GM19468 (cell line): ENCODE data around the gene RNFT2.

Experiments
- ATAC-seq: cut with Tn5 transposase; IDR thresholded peaks from one replicate; pipeline ENCODE4 v1.9.1; 2021; ENCODE audit warnings: mild to moderate bottlenecking, moderate library complexity, moderate number of reproducible peaks; ENCODE audit not compliant: unreplicated experiment; ENCODE audit errors: extremely low read depth

The RNFT2 gene

DNA sequence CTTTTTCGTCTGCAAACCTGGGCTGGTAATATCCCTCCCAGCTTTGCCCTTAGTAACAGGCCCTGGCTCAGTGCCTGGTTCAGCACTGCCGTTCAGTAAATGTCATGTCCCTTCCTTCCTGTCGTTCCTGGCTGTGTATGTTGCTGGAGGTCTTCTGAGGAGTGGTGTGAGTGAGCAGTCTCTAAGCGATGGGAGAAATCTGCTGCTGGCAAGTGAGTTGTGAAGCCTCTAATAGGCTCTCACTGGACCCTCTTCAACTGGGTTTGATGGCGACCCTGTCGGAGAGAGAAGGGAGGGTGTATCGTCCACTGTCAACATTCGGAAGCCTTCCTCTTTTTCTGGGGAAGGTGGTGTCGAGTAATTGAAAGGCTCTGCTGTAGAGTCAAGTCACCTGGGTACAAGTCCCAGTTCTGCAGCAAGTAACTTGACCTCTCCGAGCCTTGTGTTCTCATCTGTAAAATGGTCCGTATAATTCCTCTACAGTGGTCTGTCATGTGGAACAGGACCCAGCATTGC lies 80.3 kb downstream of the RNFT2 start:
- no peak for ATAC-seq

DNA sequence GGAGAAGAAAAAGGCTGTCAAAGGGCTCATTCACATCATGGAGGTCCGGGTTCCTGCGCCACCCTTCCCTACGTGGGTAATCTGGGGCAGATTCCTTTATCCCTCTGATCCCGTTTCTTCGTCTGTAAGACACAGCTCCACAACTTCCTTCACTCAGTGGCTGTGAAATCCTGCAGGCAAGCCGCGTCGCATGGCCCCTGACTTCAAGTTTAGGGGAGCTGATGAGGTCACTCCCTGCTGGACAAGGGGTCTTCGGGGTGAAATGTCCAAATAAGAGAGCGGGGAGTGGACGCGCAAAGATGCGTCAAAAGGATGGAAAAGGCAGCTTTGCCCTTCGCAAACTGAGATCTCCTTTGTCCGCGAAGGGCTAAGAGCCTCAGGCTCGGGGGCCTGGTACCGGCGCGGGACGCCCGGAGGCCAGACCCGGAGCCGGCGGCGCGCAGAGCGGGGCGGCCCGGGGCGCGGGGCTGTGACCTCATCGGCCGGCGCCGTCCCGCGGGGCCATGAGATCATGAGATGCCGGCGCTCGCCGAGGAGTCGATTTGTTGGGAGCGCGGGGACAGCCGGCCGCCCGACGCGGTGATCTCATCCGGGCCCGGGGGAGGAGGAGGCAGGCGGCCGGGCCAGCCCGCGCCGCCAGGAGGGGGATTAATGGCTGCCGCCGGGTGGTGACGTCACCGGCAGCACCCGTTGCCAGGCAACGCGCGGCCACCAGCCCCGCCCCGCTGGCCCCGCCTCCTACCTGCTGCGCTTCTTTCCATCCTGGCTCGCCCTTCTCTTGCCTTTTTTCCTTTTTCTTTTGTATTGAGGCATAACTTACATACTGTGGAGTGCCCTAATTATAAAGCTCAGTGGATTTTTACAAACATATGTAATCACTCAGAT lies 81.1 kb downstream of the RNFT2 start:
- ATAC-seq: peak; percentile 84

DNA sequence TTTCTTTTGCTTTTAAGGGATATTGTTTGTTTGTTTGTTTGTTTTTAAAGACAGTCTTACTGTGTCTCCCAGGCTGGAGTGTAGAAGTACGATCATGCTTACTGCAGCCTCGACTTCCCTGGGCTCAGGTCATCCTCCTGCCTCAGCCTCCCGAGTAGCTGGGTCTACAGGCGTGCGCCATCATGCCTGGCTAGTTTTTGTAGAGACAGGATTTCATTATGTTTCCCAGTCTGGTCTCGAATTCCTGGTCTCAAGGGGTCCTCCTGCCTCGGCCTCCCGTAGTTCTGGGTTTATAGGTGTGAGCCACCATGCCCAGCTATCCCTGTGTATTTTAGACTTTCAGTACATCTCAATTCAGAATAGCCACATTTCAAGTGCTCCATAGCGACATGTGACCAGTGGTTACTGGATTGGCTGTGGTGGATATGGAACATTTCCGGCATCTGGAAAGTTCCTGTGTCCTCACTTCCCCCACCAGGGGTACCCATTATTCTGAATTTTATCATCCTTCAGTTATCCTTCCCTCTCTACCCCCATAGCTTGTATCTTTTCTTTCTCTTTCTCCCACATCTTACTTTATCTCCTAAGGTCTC lies 82.0 kb downstream of the RNFT2 start:
- no peak for ATAC-seq

DNA sequence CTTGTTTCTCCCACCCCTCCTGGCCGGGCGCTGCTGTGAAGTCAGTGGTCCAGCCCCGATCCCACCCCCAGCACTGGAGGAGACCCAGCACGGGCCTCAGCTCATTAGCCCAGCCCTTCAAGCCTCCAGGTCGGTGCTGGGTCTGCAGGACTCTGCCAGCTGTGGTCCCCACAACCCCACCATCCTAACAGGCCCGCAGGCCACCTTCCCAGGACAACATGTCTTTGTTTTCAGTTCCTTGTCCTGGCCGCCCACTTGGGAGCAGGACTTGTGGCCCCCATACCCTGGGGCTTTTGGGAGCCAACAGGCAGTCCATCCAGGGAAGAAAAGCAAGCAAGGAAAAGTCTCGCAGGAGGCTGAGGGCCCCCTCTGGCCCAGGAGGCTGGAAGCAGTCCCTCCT lies 83.2 kb downstream of the RNFT2 start:
- no peak for ATAC-seq

DNA sequence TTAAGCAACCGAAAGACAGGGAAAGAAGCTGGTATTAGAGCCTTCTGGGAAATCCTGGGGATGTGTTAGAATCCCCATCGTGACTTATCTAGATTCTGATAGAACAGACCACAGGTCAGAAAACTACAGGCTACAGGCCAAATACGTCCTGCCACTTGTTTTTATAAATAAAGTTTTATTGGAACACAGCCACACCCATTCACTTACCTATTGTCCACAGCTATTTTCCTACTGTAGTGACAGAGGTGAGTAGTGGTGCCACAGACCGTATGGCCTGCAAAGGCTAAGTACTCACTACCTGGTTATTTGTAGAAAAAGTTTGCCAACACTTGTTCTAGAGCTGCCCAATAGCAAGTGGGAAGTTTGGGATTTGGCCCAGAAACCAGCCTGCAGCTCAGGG lies 89.3 kb downstream of the RNFT2 start:
- ATAC-seq: no peak

DNA sequence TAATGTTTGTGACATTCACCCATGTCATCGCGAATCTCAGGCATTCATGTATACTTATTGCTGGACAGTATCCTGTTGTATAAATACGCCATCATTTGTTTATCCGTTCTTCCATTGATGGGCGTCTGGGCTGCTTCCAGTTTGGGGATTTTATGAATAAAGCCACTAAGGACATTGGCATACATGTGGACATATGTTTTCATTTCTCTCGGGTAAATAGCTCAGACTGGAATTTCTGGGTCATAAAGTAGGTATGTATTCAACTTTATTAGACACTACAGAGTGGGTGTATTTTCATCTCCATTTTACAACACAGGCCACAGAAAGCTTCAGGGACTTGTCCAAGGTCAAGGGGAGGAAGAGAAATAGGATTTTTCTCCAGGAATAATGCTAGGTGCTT lies 94.2 kb downstream of the RNFT2 start:
- ATAC-seq: no peak

DNA sequence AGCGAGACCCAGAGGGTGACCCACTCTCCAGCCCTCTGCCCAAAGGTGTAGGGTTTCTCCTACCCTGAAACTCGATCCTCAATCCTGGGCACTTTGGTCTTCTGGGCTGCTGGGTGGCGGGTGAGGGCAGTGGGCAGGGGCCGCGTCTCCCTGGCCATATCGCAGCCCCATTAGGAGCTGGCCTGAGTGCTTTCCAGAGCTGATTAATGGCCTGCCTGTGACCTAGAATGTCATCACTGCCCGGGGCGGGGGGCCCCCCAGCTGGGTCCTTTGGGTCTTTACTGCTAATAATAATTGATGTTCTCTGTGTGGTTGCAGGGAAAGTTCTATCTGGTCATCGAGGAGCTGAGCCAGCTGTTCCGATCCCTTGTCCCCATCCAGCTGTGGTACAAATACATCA lies 95.4 kb downstream of the RNFT2 start:
- ATAC-seq: no peak

DNA sequence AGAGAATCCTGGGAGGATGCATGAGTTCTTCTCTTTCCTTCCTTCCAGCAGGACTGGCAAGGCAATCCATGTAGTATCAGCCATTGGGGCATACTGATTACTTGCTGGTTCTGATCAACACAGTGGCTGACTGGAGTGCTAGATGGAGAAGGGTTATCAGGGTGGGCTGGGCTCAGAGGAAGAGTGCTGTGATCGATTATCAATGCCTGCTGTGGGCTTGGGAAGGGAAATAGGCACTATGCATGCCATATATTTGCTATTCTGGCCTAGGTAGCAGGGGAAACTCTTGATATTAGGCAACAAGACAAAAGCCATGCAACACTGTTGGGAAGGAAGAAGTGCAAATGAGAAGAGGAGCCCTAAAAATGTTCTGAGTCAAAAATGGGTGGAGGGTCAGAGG lies 97.4 kb downstream of the RNFT2 start:
- no peak for ATAC-seq

DNA sequence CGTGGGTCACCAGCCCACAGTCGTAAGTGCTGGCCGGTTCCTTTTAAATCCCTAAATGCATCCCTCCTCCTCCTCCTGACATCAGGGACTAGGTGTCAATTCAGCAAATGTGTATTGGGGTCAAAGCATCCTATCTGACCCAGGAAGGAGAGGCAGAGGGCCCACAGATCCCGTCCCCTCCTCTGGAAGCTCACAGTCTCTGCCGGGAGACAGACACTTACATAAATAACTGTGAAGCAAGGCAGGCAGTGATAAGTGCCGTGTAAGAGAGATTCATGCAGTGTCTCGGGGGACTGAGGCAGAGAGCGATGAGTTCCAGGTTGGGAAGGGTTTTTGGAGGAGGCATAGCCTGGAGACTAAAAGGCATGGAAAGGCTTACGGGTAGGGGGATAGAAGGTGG lies 99.0 kb downstream of the RNFT2 start:
- no peak for ATAC-seq

DNA sequence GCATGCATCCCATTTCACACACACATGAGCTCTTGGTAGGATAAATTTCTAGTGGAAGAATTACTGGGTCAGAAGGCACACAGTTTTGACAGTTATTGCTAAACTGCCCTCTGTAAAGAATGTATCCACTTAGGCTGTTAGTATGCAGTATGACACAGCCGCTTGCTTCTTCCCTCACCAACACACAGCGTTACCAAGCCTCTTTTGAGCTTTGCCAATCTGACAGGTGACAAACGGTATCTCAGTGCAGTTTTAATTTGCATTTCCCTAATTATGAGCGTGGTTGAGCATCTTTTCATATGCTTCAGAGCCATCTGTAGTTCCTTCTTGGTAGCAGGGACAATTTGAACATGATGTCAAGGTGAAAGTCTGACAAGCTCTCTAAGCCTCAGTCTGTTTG lies 100.2 kb downstream of the RNFT2 start:
- ATAC-seq: no peak

DNA sequence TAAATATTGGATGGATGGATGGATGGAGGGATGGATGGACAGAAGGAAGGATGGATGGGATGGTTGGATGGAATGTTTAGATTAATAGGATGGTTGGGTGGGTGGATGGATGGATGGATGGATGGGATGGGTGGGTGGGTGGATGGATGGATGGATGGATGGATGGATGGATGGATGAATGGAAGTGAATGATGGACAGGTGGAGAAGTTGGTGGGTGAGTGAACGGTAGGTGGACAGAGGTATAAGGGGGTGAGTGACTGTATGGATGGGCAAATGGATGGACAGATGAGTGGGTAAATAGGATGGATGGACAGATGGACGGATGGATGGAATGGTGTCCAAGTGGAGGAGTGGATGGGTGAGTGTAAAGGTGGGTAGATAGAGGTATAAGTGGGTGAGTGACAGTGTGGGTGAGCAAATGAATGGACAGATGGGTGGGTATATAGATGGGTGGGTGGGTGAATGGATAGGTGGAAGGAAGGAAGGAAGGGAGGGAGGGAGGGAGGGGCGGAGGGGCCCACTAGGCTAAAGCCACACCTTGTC lies 101.2 kb downstream of the RNFT2 start:
- no peak for ATAC-seq

DNA sequence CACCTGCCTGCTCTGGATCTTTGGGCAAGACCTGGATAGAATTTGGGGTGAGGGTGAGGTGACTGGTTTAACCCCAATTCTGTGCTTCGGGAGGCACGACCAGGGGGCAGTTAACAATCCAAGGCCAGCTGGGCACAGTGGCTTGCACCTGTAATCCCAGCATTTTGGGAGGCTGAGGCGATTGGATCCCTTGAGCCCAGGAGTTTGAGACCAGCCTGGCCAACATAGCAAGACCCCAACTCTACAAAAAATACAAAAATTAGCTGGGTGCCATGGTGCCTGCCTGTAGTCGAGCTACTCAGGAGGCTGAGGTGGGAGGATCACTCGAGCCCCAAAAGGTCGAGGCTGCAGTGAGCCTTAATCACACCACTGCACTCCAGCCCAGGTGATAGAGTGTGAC lies 105.0 kb downstream of the RNFT2 start:
- no peak for ATAC-seq

DNA sequence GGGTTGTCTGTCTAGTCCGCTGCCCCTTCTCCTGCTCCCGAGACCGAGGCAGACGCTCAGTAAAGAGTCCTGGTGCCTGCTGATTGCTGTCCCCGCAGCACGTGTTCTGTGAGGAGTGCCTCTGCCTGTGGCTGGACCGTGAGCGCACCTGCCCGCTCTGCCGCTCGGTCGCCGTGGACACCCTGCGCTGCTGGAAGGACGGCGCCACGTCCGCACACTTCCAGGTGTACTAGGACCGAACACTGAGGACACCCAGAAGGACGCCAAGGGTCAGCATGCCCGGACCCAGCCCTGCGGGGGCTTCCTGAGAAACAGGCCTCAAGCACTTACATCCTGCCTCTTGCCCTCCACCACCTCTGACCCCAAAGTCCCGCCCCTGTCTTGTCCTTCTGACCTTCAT lies 111.1 kb downstream of the RNFT2 start:
- no peak for ATAC-seq

DNA sequence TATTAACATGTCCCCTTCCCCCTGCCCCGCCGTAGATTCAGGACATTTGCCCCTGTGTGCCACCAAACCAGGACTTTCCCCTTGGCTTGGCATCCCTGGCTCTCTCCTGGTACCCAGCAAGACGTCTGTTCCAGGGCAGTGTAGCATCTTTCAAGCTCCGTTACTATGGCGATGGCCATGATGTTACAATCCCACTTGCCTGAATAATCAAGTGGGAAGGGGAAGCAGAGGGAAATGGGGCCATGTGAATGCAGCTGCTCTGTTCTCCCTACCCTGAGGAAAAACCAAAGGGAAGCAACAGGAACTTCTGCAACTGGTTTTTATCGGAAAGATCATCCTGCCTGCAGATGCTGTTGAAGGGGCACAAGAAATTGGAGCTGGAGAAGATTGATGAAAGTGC lies 114.2 kb downstream of the RNFT2 start:
- no peak for ATAC-seq

DNA sequence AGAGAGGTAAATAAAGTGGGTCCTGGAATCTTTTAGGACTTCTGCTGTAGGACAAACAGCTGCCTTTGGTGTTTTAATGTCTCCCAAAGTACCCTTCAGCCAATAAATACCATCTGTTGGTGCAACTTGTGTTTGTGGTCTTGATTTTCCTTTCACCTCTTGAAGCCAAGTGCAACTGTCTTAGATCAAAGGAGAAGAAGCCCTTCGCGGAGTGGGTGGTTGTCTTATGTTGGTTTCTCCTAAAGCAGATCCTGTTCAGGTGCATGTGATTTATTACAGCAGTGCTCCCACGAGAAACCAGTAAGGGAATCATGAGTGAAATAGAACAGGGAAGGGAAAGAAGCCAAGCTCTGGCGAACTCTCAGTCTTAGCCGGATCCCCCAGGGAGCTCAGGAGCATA lies 115.4 kb downstream of the RNFT2 start:
- no peak for ATAC-seq

DNA sequence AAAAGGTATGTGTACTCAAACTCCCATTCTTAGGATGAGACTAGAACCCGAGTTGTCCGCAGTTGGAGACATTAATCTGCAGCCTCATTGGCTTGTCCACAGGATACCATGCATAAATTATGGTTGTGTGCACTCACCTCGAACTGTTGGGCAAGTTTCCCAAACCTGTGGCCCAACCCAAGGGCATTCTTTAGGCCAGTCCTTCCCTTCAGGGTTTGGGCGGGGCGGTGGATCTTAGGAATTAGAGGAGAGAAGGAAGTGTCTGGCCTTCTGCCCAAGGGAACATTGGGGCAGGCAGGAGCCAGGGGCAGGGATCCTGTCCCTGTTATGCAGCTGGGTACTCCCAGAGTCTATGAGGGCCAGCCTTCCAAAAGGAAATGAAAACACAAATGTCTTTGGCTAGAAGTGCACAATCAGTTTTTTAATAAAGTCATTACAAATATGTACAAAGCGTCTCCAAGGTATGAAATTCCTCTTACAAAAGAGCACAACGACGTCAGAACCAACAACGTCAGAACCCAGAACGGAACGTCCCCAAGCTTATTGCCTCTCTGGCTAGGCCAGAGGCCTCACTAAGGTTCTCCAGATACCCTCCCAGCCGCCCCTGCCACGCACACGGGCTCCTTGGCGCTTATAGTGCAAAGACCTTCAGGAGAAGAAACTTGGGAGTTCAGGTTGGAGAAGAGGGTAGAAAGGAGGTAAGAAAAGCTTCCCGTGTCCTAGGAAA lies 117.8 kb downstream of the RNFT2 start:
- no peak for ATAC-seq

DNA sequence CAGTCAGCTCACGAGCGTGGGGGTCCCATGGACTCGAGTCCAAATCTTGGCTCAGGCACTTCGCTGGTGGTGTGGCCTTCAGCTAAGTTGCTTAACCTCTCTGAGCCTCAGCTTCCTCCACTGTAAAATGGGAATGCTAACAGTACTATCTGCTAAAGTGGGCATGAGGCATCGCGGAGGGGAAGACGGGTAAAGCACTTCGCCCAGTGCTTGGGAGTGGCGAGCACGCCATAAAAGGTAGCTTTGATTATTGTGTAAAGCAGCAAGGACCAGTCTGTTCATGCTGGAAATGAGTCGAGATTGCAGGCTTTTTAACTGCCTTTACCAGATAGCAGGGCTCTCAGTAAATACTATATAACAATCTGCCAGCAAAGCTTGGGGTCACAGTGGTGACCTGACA lies 118.6 kb downstream of the RNFT2 start:
- no peak for ATAC-seq

DNA sequence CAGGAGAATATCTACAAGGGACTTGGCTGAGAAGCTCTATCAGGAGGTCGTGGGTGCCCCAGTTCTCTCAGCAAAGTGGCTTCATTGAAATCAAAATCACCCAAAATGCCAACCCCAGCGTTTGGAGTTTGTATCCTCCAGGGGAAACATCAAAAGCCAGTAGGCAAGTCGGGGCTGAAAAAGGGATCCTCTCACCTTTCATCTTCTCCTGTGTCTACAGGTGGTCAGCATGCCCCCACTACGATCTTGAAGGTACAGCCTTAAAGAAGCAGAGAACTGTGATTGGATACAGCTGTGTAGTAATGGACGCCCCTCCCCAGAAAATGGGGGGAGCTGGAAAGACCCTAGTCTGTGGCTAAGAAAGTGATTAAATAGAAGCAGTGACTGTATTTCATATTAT lies 121.0 kb downstream of the RNFT2 start:
- ATAC-seq: no peak

DNA sequence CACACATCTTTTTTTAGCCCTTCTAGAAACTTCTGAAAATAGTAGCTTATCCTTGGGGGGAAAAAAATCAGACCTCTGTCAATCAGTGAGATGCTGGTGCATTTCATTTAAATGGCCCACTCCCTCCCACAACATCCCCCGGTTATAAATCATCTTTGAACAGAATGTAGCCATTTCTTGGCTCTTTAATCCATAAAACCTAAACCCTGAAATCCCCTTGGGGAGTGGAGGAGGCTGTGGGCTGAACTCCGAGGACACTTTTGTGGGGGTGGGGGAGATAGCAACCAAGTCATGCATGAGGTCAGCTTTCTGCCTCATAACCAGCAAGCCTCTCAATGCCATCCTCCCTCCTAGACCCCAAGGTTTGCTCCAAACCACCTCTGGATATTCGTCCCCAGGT lies 122.1 kb downstream of the RNFT2 start:
- ATAC-seq: no peak

DNA sequence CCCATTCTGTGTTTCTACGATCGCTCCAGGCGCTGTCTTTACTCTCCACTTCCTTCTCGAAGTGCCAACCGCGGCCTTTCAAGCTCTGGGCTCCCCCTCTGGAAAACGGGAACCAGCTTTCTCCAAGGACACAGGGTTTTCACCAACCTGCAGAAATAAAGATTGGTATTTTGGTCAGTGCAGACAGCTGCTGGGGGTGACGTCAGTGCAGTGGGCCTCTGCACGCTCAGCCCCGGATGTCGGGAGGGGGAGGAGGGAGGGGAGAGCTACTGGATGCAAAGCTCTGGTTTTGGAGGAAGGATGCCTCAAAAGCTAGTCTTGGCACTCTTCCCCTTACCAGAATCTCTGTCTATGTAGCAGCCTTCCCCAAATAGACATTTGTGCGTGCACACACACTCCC lies 123.2 kb downstream of the RNFT2 start:
- ATAC-seq: peak; percentile 27

DNA sequence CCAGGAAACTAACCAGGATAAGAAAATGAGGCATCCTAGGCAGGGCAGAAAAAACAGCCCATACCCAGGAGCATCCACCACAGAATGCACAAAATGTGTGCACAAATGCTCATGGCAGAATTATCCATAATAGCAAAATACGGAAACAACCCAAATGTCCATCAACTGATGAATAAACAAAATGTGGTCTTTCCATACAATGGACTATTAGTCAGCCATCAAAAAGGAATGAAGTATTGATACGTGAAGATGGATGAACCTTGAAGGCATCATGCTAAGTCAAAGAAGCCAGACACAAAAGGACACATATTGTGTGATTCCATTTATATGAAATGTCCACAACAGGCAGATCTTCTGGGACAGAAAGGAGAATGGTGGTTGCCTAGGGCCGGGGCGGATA lies 124.1 kb downstream of the RNFT2 start:
- no peak for ATAC-seq
